H9 (cell line): ENCODE measurements around the gene COL23A1. TPM values are rescaled to one million over a fixed set of nuclear protein-coding genes. Genes with fewer than 3 reads are reported as not detected.
A peak's percentile ranks its signal among the peaks of the same experiment; 100 is the strongest.

ENCODE experiments used
- DNase-seq: peaks from one replicate; pipeline ENCODE4 v3.0.0-alpha.2; 2017
- H2AFZ ChIP-seq: one replicate; pipeline ENCODE4 v1.6.1; 2013; ENCODE audit warnings: mild to moderate bottlenecking, low read length, control low read depth, moderate library complexity
- H2AK5ac ChIP-seq: 2 replicates; pipeline ENCODE4 v1.6.1; 2013; ENCODE audit warnings: low read length, control low read depth, mixed read lengths; ENCODE audit not compliant: insufficient read length
- H2BK120ac ChIP-seq: one replicate; pipeline ENCODE4 v1.6.1; 2013; ENCODE audit warnings: low read depth, mild to moderate bottlenecking, low read length, control low read depth, inconsistent platforms; ENCODE audit not compliant: poor library complexity, severe bottlenecking
- H2BK12ac ChIP-seq: 2 replicates; pipeline ENCODE4 v1.6.1; 2013; ENCODE audit warnings: low read length, control low read depth, mixed read lengths, low read depth; ENCODE audit not compliant: insufficient read length
- H2BK15ac ChIP-seq: 2 replicates; pipeline ENCODE4 v1.6.1; 2013; ENCODE audit warnings: low read depth, low read length, control low read depth
- H2BK20ac ChIP-seq: one replicate; pipeline ENCODE4 v1.6.1; 2013; ENCODE audit warnings: low read depth, mild to moderate bottlenecking, low read length, control low read depth, inconsistent platforms; ENCODE audit not compliant: poor library complexity, severe bottlenecking
- H2BK5ac ChIP-seq: 2 replicates; pipeline ENCODE4 v1.6.1; 2013; ENCODE audit warnings: low read length, control low read depth, mixed read lengths; ENCODE audit not compliant: insufficient read length
- H3K14ac ChIP-seq: 2 replicates; pipeline ENCODE4 v1.6.1; 2013; ENCODE audit warnings: low read length, control low read depth; ENCODE audit not compliant: insufficient read depth
- H3K18ac ChIP-seq: 2 replicates; pipeline ENCODE4 v1.6.1; 2013; ENCODE audit warnings: low read depth, mild to moderate bottlenecking, mixed read lengths, low read length, control low read depth; ENCODE audit not compliant: insufficient read length
- H3K23ac ChIP-seq: 2 replicates; pipeline ENCODE4 v1.6.1; 2013; ENCODE audit warnings: low read length, control low read depth, mixed read lengths, low read depth; ENCODE audit not compliant: insufficient read length
- H3K23me2 ChIP-seq: 2 replicates; pipeline ENCODE4 v1.6.1; 2013; ENCODE audit warnings: low read depth, mild to moderate bottlenecking, mixed read lengths, low read length, control low read depth; ENCODE audit not compliant: insufficient read length, poor library complexity, severe bottlenecking
- H3K27ac ChIP-seq: 2 replicates; pipeline ENCODE4 v1.5.1; 2013; ENCODE audit warnings: low read length, control low read depth, mixed read lengths, low read depth; ENCODE audit not compliant: insufficient read length
- H3K27me3 ChIP-seq: 2 replicates; pipeline ENCODE4 v1.6.1; 2013; ENCODE audit warnings: low read length, control low read depth, inconsistent platforms; ENCODE audit not compliant: insufficient read depth
- H3K4ac ChIP-seq: 2 replicates; pipeline ENCODE4 v1.6.1; 2013; ENCODE audit warnings: low read depth, mild to moderate bottlenecking, control low read depth, inconsistent platforms, low read length, moderate library complexity
- H3K4me1 ChIP-seq: 2 replicates; pipeline ENCODE4 v1.6.1; 2013; ENCODE audit warnings: low read length, control low read depth, inconsistent platforms; ENCODE audit not compliant: insufficient read depth
- H3K4me2 ChIP-seq: 2 replicates; pipeline ENCODE4 v1.6.1; 2013; ENCODE audit warnings: low read length, control low read depth, mixed read lengths; ENCODE audit not compliant: insufficient read length, insufficient read depth
- H3K56ac ChIP-seq: 2 replicates; pipeline ENCODE4 v1.6.1; 2013; ENCODE audit warnings: low read depth, mild to moderate bottlenecking, mixed read lengths, low read length, control low read depth; ENCODE audit not compliant: insufficient read length
- H3K79me1 ChIP-seq: 2 replicates; pipeline ENCODE4 v1.6.1; 2013; ENCODE audit warnings: low read depth, mild to moderate bottlenecking, moderate library complexity, low read length, control low read depth, inconsistent platforms; ENCODE audit not compliant: insufficient read depth, poor library complexity, severe bottlenecking
- H3K79me2 ChIP-seq: 2 replicates; pipeline ENCODE4 v1.6.1; 2013; ENCODE audit warnings: low read length, control low read depth, inconsistent platforms; ENCODE audit not compliant: insufficient read depth
- H3K9ac ChIP-seq: 2 replicates; pipeline ENCODE4 v1.6.1; 2013; ENCODE audit warnings: low read length, control low read depth, mixed read lengths; ENCODE audit not compliant: insufficient read length; ENCODE audit errors: extremely low read depth
- H3K9me3 ChIP-seq: one replicate; pipeline ENCODE4 v1.6.1; 2013; ENCODE audit warnings: low read depth, low read length, inconsistent platforms; ENCODE audit not compliant: control insufficient read depth
- H3T11ph ChIP-seq: one replicate; pipeline ENCODE4 v1.6.1; 2013; ENCODE audit warnings: mild to moderate bottlenecking, low read length, control low read depth, inconsistent platforms
- H4K20me1 ChIP-seq: one replicate; pipeline ENCODE4 v1.6.1; 2013; ENCODE audit not compliant: control insufficient read depth, insufficient read length, insufficient read depth
- H4K5ac ChIP-seq: 2 replicates; pipeline ENCODE4 v1.6.1; 2013; ENCODE audit warnings: low read depth, mild to moderate bottlenecking, mixed read lengths, low read length, control low read depth; ENCODE audit not compliant: insufficient read length
- H4K8ac ChIP-seq: replicated peaks from 2 replicates; pipeline ENCODE4 v1.6.1; 2013; ENCODE audit warnings: low read length, control low read depth, mixed read lengths, low read depth; ENCODE audit not compliant: insufficient read length
- H4K91ac ChIP-seq: 2 replicates; pipeline ENCODE4 v1.6.1; 2013; ENCODE audit warnings: low read depth, mild to moderate bottlenecking, moderate library complexity, mixed read lengths, low read length, control low read depth; ENCODE audit not compliant: insufficient read length
- H3K27ac Mint-ChIP-seq, 3 experiments: 2 replicates in 2 of 3; 3 replicates in 1 of 3; pipeline ENCODE4 v1.8.0; 2020 to 2021; ENCODE audit warnings: mixed read lengths in 3 of 3, mild to moderate bottlenecking in 1 of 3, moderate library complexity in 1 of 3
- H3K27me3 Mint-ChIP-seq: 2 replicates; pipeline ENCODE4 v1.8.0; 2021; ENCODE audit warnings: low read depth, mild to moderate bottlenecking, moderate library complexity, mixed read lengths
- H3K36me3 Mint-ChIP-seq, 3 experiments: 2 replicates in 2 of 3; 3 replicates in 1 of 3; pipeline ENCODE4 v1.8.0; 2020 to 2021; ENCODE audit warnings: low read depth in 3 of 3, mixed read lengths in 3 of 3; ENCODE audit not compliant: insufficient read depth in 1 of 3
- H3K4me1 Mint-ChIP-seq, 2 experiments: 2 replicates each; pipeline ENCODE4 v1.8.0; 2020; ENCODE audit warnings: mixed read lengths in 2 of 2
- H3K4me3 Mint-ChIP-seq, 2 experiments: 2 replicates in 1 of 2; 3 replicates in 1 of 2; pipeline ENCODE4 v1.8.0; 2020 to 2021; ENCODE audit warnings: mild to moderate bottlenecking in 2 of 2, mixed read lengths in 2 of 2, moderate library complexity in 1 of 2
- H3K9me3 Mint-ChIP-seq, 2 experiments: 2 replicates in 1 of 2; 3 replicates in 1 of 2; pipeline ENCODE4 v1.8.0; 2020; ENCODE audit warnings: mild to moderate bottlenecking in 2 of 2, mixed read lengths in 2 of 2, moderate library complexity in 1 of 2
- CTCF ChIP-seq: fragments of 200-600 bp; sonication (generic); conservative IDR thresholded peaks from 3 replicates; pipeline ENCODE4 v1.8.0; 2021; ENCODE audit warnings: antibody characterized with exemption, mild to moderate bottlenecking
- WGBS: extraction: QIAGEN DNeasy Blood & Tissue Kit; methylation state at CpG from one replicate; pipeline ENCODE4 v1.1.7; 2013; ENCODE audit warnings: missing lambda C conversion rate, low lambda C conversion rate, mixed read lengths; ENCODE audit not compliant: insufficient read length; ENCODE audit errors: extremely low coverage; 5-methylcytosine and 5-hydroxymethylcytosine counted together
- total RNA-seq: library from RNA; stranded (reverse); gene quantifications from 2 replicates; pipeline ENCODE4 v1.2.1, GENCODE V29; 2021

COL23A1 gene
- total RNA-seq, 1 experiment from 2014 or later: 2.6 TPM

GRCh38 chr5:178477802-178478201 is 112.4 kb downstream of the COL23A1 start:
- Histone ChIP-seq H4K20me1 (no peaks in the 10 kb centered on the region), H4K8ac (no peak overlapping the region), H3K27ac (no peak overlapping the region), H3T11ph (no peak overlapping the region), H4K5ac (no peak overlapping the region), H3K79me2 (no peaks in the 10 kb centered on the region), H2BK15ac (no peak overlapping the region), H3K23me2 (no peaks in the 10 kb centered on the region), H3K4ac (no peak overlapping the region), H3K79me1 (no peaks in the 10 kb centered on the region), H4K91ac (peak overlapping the region; percentile 55), H3K9ac (no peak overlapping the region), H3K27me3 (no peaks in the 10 kb centered on the region), H3K14ac (no peak overlapping the region; the same call in 1 of the 2 replicates), H2BK5ac (no peak overlapping the region), H3K56ac (no peak overlapping the region), H2AFZ (no peak overlapping the region), H3K9me3 (no peaks in the 10 kb centered on the region), H3K4me2 (no peak overlapping the region), H2BK120ac (no peak overlapping the region), H2BK12ac (no peak overlapping the region), H3K4me1 (no peaks in the 10 kb centered on the region), H3K18ac (no peak overlapping the region), H3K23ac (no peak overlapping the region), H2AK5ac (no peak overlapping the region), H2BK20ac (no peak overlapping the region)
- H3K27me3 Mint-ChIP-seq: no peaks in the 10 kb centered on the region
- H3K4me3 Mint-ChIP-seq: no peak overlapping the region
- peak overlapping the region in 1 of 3 experiments; percentile 41; a peak in 2 of 7 replicates for H3K27ac Mint-ChIP-seq
- H3K36me3 Mint-ChIP-seq: peaks cover 0 to 14% (median 3%) of the 10 kb centered on the region in 3 experiments; a peak in 4 of 7 replicates
- DNase-seq: no peak
- no peak for TF ChIP-seq CTCF
- peaks cover 5 to 9% of the 10 kb centered on the region in 2 experiments; a peak in 3 of 4 replicates for H3K4me1 Mint-ChIP-seq
- peaks cover 0 to 10% of the 10 kb centered on the region in 2 experiments; a peak in 4 of 5 replicates for H3K9me3 Mint-ChIP-seq
- no CpG with 5 or more reads among the region's 8 CpGs for WGBS
